OCI-LY7 (cell line): ENCODE data around the gene SLC2A4. TPM values are rescaled to one million over a fixed set of nuclear protein-coding genes. Genes with fewer than 3 reads are reported as not detected.

Experiments used
- BruUV-seq: library from RNA; stranded (reverse); fragments of 400-500 nt; replicated peaks from 2 replicates; lab custom pipeline; 2021; lab: Mats Ljungman, UMichigan
- CTCF ChIA-PET: fragments of 300-600 bp; sonication (Branson Sonifier 250); formaldehyde crosslinking; loops from one replicate; lab custom pipeline; 2022; ENCODE audit warnings: antibody characterized with exemption; ENCODE audit not compliant: unreplicated experiment; lab: Charles Lee
- POLR2A ChIA-PET: fragments of 300-600 bp; sonication (Branson Sonifier 250); formaldehyde crosslinking; loops from one replicate; lab custom pipeline; 2022; ENCODE audit warnings: antibody characterized with exemption; lab: Charles Lee
- DNase-seq: peaks from one replicate; pipeline ENCODE4 v3.0.0-alpha.2; 2015; ENCODE audit warnings: low spot score
- H2AFZ ChIP-seq: fragments of 200-600 bp; sonication (generic), shearing (Covaris generic); 2 replicates; pipeline ENCODE4 v1.6.1; 2014; ENCODE audit warnings: mild to moderate bottlenecking, antibody characterized with exemption, low read length, moderate library complexity
- H3K27ac ChIP-seq: fragments of 200-600 bp; sonication (generic); 2 replicates; pipeline ENCODE4 v1.5.1; 2014; ENCODE audit warnings: mixed run types, low read depth, mild to moderate bottlenecking, moderate library complexity, low read length, inconsistent platforms; ENCODE audit not compliant: poor library complexity, severe bottlenecking
- H3K36me3 ChIP-seq: fragments of 200-600 bp; sonication (generic); 2 replicates; pipeline ENCODE4 v1.6.1; 2014; ENCODE audit warnings: mild to moderate bottlenecking, antibody characterized with exemption, low read length, moderate library complexity, mixed read lengths; ENCODE audit not compliant: insufficient read depth
- H3K4me1 ChIP-seq: fragments of 200-600 bp; sonication (generic); 2 replicates; pipeline ENCODE4 v1.5.1; 2014; ENCODE audit warnings: mild to moderate bottlenecking, low read length; ENCODE audit not compliant: insufficient read depth, poor library complexity, severe bottlenecking
- H3K4me2 ChIP-seq: fragments of 200-600 bp; sonication (generic); 2 replicates; pipeline ENCODE4 v1.6.1; 2014; ENCODE audit warnings: mild to moderate bottlenecking, low read length
- H3K4me3 ChIP-seq: fragments of 200-600 bp; sonication (generic); 2 replicates; pipeline ENCODE4 v1.5.1; 2014; ENCODE audit warnings: mild to moderate bottlenecking, low read depth, low read length; ENCODE audit not compliant: poor library complexity, severe bottlenecking
- H3K79me2 ChIP-seq: fragments of 200-600 bp; sonication (generic); 2 replicates; pipeline ENCODE4 v1.6.1; 2016; ENCODE audit warnings: low read depth, mild to moderate bottlenecking, low read length, moderate library complexity, mixed read lengths; ENCODE audit not compliant: insufficient read depth
- H3K9me2 ChIP-seq: fragments of 200-600 bp; sonication (generic); 2 replicates; pipeline ENCODE4 v1.6.1; 2016; ENCODE audit warnings: mild to moderate bottlenecking, low read length, mixed read lengths; ENCODE audit not compliant: insufficient read depth
- H3K9me3 ChIP-seq: fragments of 200-600 bp; sonication (generic); 2 replicates; pipeline ENCODE4 v1.6.1; 2014; ENCODE audit warnings: mild to moderate bottlenecking, mixed run types, low read length, mixed read lengths
- H4K20me1 ChIP-seq: fragments of 200-600 bp; sonication (generic); 2 replicates; pipeline ENCODE4 v1.6.1; 2014; ENCODE audit warnings: mild to moderate bottlenecking, antibody characterized with exemption, low read length, moderate library complexity, mixed read lengths; ENCODE audit not compliant: insufficient read depth
- EZH2phosphoT487 ChIP-seq: fragments of 200-600 bp; sonication (generic); IDR thresholded peaks from 2 replicates; pipeline ENCODE4 v1.6.1; 2018; ENCODE audit warnings: low read depth, borderline replicate concordance, mild to moderate bottlenecking, mixed run types, antibody characterized with exemption, low read length, moderate library complexity, mixed read lengths
- intact Hi-C: fragments of 100-400 bp; cut with micrococcal nuclease; formaldehyde crosslinking; loops from one replicate; pipeline ENCODE4 v1.10.0; 2022; ENCODE audit not compliant: unreplicated experiment
- total RNA-seq, 2 experiments: library from RNA; depleted of rRNA in 1 of 2; stranded (reverse); fragments of >200 nt in 1 of 2; shearing (Covaris generic) in 1 of 2; gene quantifications; 2 replicates each; pipeline ENCODE4 v1.2.3, GENCODE V29; 2014 to 2022
- TF ChIP-seq, protein P1 (sequence below): fragments of 200-600 bp; sonication (generic); conservative IDR thresholded peaks from 2 replicates; pipeline ENCODE4 v1.5.1; 2014; ENCODE audit warnings: mild to moderate bottlenecking, antibody characterized with exemption, low read length, moderate library complexity, mixed read lengths

SLC2A4 gene
- total RNA-seq, 2 experiments from 2014 or later = 0.61 to 0.63 TPM

DNA sequence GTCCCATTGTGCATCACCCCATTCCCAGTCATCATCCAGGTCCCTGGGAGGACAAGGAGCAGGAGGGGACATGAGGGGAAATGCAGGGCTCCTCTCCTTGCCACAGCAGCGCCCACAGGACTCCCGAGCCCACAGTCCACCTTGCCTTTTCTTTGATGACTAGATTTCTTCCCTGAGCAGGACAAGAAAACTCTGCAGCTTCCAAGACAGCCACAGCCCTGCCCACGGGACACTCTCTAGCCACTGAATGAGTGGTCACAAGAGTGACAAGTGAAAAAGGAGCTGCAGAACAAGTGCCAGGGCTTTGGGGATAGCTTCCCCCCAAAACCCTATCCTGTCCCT, 42.9 kb downstream of the SLC2A4 start:
- Histone ChIP-seq H3K4me2 (no peak overlapping the region), H4K20me1 (no peaks in the 10 kb centered on the region), H3K9me3 (no peaks in the 10 kb centered on the region), H3K4me1 (peaks cover 14% of the 10 kb centered on the region), H3K36me3 (peaks cover 70% of the 10 kb centered on the region), H3K4me3 (no peak overlapping the region), H2AFZ (no peak overlapping the region), H3K9me2 (no peaks in the 10 kb centered on the region), H3K79me2 (peaks cover 12% of the 10 kb centered on the region; the same call in 1 of the 2 replicates), H3K27ac (no peak overlapping the region)
- no peak for DNase-seq
- intact Hi-C loops = loop anchor here (1.0 kb wide), 1 partner anchor 21 kb away; no protein-coding TSS in a partner anchor
- no TSS peak for BruUV-seq
- ChIA-PET CTCF (interaction anchor here (0.6 to 1.3 kb wide), 2 partner anchors 10 to 12 kb away, joined by 3 to 4 read pairs; no protein-coding TSS in a partner anchor), POLR2A (no interaction called here)
- TF ChIP-seq EZH2phosphoT487 = no peak
- TF ChIP-seq, protein P1, sequence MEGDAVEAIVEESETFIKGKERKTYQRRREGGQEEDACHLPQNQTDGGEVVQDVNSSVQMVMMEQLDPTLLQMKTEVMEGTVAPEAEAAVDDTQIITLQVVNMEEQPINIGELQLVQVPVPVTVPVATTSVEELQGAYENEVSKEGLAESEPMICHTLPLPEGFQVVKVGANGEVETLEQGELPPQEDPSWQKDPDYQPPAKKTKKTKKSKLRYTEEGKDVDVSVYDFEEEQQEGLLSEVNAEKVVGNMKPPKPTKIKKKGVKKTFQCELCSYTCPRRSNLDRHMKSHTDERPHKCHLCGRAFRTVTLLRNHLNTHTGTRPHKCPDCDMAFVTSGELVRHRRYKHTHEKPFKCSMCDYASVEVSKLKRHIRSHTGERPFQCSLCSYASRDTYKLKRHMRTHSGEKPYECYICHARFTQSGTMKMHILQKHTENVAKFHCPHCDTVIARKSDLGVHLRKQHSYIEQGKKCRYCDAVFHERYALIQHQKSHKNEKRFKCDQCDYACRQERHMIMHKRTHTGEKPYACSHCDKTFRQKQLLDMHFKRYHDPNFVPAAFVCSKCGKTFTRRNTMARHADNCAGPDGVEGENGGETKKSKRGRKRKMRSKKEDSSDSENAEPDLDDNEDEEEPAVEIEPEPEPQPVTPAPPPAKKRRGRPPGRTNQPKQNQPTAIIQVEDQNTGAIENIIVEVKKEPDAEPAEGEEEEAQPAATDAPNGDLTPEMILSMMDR = no peak; the same call in 1 of the 2 replicates

DNA sequence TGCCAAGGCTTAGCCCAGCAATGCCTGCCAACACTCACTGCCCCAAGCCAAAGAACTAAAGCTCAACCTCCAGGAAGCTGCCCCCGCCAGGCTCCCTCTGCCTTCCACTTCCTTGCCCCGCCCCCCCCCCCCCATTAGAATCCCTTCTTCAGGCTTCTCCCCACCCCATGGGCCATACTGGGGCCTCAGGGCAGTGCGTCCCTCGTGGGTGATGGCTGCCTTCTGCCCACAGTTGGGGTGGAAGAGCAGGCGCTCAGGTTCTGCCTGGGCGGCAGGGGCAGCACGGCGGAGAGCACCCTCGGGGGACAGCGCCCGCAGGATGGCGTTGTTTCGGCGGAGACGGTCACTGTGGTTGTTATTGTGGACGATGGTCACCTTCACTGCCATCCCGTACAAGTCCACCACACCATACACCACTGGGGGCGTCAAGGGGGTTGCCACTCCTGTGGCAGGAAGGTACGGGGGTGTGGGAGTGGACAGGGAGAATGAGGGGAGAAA, 43.6 kb downstream of the SLC2A4 start:
- Histone ChIP-seq H2AFZ (no peak overlapping the region), H3K79me2 (peaks cover 12% of the 10 kb centered on the region; the same call in 1 of the 2 replicates), H3K4me1 (peaks cover 14% of the 10 kb centered on the region), H3K27ac (no peak overlapping the region), H3K4me2 (no peak overlapping the region), H3K9me2 (no peaks in the 10 kb centered on the region), H3K9me3 (no peaks in the 10 kb centered on the region), H3K4me3 (no peak overlapping the region), H4K20me1 (no peaks in the 10 kb centered on the region), H3K36me3 (peaks cover 68% of the 10 kb centered on the region)
- intact Hi-C loops = no loop called here
- no peak for TF ChIP-seq EZH2phosphoT487
- ChIA-PET CTCF (interaction anchor here (0.6 to 1.3 kb wide), 2 partner anchors 10 to 12 kb away, joined by 3 to 4 read pairs; no protein-coding TSS in a partner anchor), POLR2A (no interaction called here)
- DNase-seq = no peak
- no TSS peak for BruUV-seq

GRCh38 chr17:7326186-7326585, 44.7 kb downstream of the SLC2A4 start:
- H3K4me2 ChIP-seq = no peak overlapping the region
- H3K9me2 ChIP-seq = no peaks in the 10 kb centered on the region
- peaks cover 24% of the 10 kb centered on the region for H3K4me1 ChIP-seq
- peaks cover 19% of the 10 kb centered on the region; the same call in 1 of the 2 replicates for H3K79me2 ChIP-seq
- H3K27ac ChIP-seq = no peak overlapping the region
- H3K4me3 ChIP-seq = no peak overlapping the region
- no TSS peak for BruUV-seq
- no peaks in the 10 kb centered on the region for H4K20me1 ChIP-seq
- intact Hi-C loops = no loop called here
- POLR2A ChIA-PET = interaction anchor here (0.6 to 1.3 kb wide), 2 partner anchors 11 to 17 kb away, joined by 3 read pairs; no protein-coding TSS in a partner anchor
- H2AFZ ChIP-seq = no peak overlapping the region
- DNase-seq = no peak
- no peaks in the 10 kb centered on the region for H3K9me3 ChIP-seq
- CTCF ChIA-PET = no interaction called here
- peaks cover 57% of the 10 kb centered on the region for H3K36me3 ChIP-seq
- TF ChIP-seq, protein P1 = no peak
- no peak for TF ChIP-seq EZH2phosphoT487
